ENCODE results near the gene KCNA2. TPM values are rescaled to one million over a fixed set of nuclear protein-coding genes. Genes with fewer than 3 reads are reported as not detected.

Gene KCNA2
- total and polyA plus RNA-seq, 2 of the 4 experiments (the other 2 are of a cell fraction), result not detected

GRCh38 chr1:110545492-110545891 is 60.7 kb downstream of the KCNA2 start:
- Histone ChIP-seq H2BK20ac (ENCODE audit: low read depth, low read length) (no peak overlapping the region), H2AK5ac (ENCODE audit: low read depth, low read length) (no peak overlapping the region), H2AFZ (replicated peaks; ENCODE audit: low read length, poor library complexity) (no peak overlapping the region), H3K79me1 (ENCODE audit: low read depth in 1 of 2, low read length in 2 of 2) (no peaks in the 10 kb centered on the region), H3K56ac (ENCODE audit: extremely low read depth, insufficient read depth, low read length) (no peak overlapping the region), H3K27me3 (ENCODE audit: control insufficient read depth, insufficient read depth, low read length) (peaks cover 1% of the 10 kb centered on the region; the same call in 1 of the 2 replicates), H3K4me3 (ENCODE audit: insufficient read depth, low read depth, low read length) (no peak overlapping the region), H3K4me2 (ENCODE audit: low read depth, low read length) (no peak overlapping the region), H2BK120ac (ENCODE audit: low read depth, low read length) (no peak overlapping the region), H4K8ac (ENCODE audit: low read depth in 2 of 2, low read length in 2 of 2) (no peak overlapping the region), H3K14ac (replicated peaks; ENCODE audit: low read depth, low read length) (no peak overlapping the region), H3K9me1 (ENCODE audit: insufficient read depth, low read length) (no peaks in the 10 kb centered on the region), H3K4me1 (ENCODE audit: control insufficient read depth, insufficient read depth, low read length) (no peaks in the 10 kb centered on the region), H3K23ac (ENCODE audit: low read depth, low read length) (no peak overlapping the region), H2BK5ac (ENCODE audit: low read depth, low read length, poor library complexity, severe bottlenecking) (no peak overlapping the region), H3K9me3 (ENCODE audit: control insufficient read depth, insufficient read depth, low read length) (no peaks in the 10 kb centered on the region), H3K27ac (ENCODE audit: insufficient read depth, low read length) (no peak overlapping the region), H3K9ac (ENCODE audit: low read depth, low read length) (no peak overlapping the region), H4K5ac (ENCODE audit: low read depth, low read length) (no peak overlapping the region), H3K18ac (ENCODE audit: low read depth, low read length) (no peak overlapping the region), H4K91ac (ENCODE audit: insufficient read depth, low read depth, low read length) (no peak overlapping the region), H3K4ac (ENCODE audit: low read depth, low read length) (no peak overlapping the region), H3K36me3 (ENCODE audit: control insufficient read depth, insufficient read depth, low read length) (no peaks in the 10 kb centered on the region), H2BK15ac (ENCODE audit: low read depth, low read length) (no peak overlapping the region), H4K20me1 (ENCODE audit: insufficient read depth, low read length) (no peaks in the 10 kb centered on the region), H2AK9ac (replicated peaks; ENCODE audit: low read depth, low read length, poor library complexity) (no peak overlapping the region)
- BruUV-seq (replicated peaks), result no TSS peak
- in situ Hi-C loops (cut with MboI; ENCODE audit: low sequenced_read_pairs), result no loop called here
- no peak for TF ChIP-seq CEBPB (IDR thresholded peaks at IDR 0.05; ENCODE audit: low read depth, low read length)
- no peak for TF ChIP-seq NFE2L2 (IDR thresholded peaks at IDR 0.05; ENCODE audit: low read depth, low read length)
- TF ChIP-seq, protein P1, sequence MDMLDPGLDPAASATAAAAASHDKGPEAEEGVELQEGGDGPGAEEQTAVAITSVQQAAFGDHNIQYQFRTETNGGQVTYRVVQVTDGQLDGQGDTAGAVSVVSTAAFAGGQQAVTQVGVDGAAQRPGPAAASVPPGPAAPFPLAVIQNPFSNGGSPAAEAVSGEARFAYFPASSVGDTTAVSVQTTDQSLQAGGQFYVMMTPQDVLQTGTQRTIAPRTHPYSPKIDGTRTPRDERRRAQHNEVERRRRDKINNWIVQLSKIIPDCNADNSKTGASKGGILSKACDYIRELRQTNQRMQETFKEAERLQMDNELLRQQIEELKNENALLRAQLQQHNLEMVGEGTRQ (IDR thresholded peaks at IDR 0.05; ENCODE audit: low read depth, low read length), result no peak
- no peak for TF ChIP-seq MAZ (IDR thresholded peaks at IDR 0.05; ENCODE audit: borderline replicate concordance, low read depth, low read length)
- TF ChIP-seq RCOR1 (IDR thresholded peaks at IDR 0.05; ENCODE audit: insufficient replicate concordance, low read length), result no peak
- no peak for TF ChIP-seq SMC3 (IDR thresholded peaks at IDR 0.05; ENCODE audit: low read depth, low read length)
- no peak for TF ChIP-seq CHD1 (IDR thresholded peaks at IDR 0.05; ENCODE audit: low read depth, low read length)
- no peak for TF ChIP-seq POLR2A (IDR thresholded peaks at IDR 0.05; ENCODE audit: low read depth, low read length)
- no peak for TF ChIP-seq BHLHE40 (IDR thresholded peaks at IDR 0.05; ENCODE audit: low read depth, low read length)
- TF ChIP-seq RAD21 (IDR thresholded peaks at IDR 0.05; ENCODE audit: low read length), result no peak
- TF ChIP-seq MAFK (IDR thresholded peaks at IDR 0.05; ENCODE audit: low read depth, low read length), result no peak
- no peak for TF ChIP-seq MXI1 (IDR thresholded peaks at IDR 0.05; ENCODE audit: borderline replicate concordance, low read depth, low read length)
- TF ChIP-seq, protein P2, sequence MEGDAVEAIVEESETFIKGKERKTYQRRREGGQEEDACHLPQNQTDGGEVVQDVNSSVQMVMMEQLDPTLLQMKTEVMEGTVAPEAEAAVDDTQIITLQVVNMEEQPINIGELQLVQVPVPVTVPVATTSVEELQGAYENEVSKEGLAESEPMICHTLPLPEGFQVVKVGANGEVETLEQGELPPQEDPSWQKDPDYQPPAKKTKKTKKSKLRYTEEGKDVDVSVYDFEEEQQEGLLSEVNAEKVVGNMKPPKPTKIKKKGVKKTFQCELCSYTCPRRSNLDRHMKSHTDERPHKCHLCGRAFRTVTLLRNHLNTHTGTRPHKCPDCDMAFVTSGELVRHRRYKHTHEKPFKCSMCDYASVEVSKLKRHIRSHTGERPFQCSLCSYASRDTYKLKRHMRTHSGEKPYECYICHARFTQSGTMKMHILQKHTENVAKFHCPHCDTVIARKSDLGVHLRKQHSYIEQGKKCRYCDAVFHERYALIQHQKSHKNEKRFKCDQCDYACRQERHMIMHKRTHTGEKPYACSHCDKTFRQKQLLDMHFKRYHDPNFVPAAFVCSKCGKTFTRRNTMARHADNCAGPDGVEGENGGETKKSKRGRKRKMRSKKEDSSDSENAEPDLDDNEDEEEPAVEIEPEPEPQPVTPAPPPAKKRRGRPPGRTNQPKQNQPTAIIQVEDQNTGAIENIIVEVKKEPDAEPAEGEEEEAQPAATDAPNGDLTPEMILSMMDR (conservative IDR thresholded peaks at IDR 0.05; ENCODE audit: low read depth, low read length), result no peak
- TF ChIP-seq ELK1 (IDR thresholded peaks at IDR 0.05; ENCODE audit: borderline replicate concordance, low read depth, low read length), result no peak
- TF ChIP-seq FOS (IDR thresholded peaks at IDR 0.05; ENCODE audit: low read depth, low read length), result no peak
- TF ChIP-seq RFX5 (IDR thresholded peaks at IDR 0.05; ENCODE audit: low read depth, low read length), result no peak
- ATAC-seq (ENCODE audit: low read depth) (no peak), DNase-seq (no peak)
- no CpG with 5 or more reads among the region's 2 CpGs for WGBS, 2 experiments (ENCODE audit: extremely low coverage in 2 of 2, insufficient read length in 1 of 2)
- ChIA-PET POLR2A (ENCODE audit: unreplicated experiment) (no interaction called here), CTCF (no interaction called here)
- intact Hi-C loops (cut with micrococcal nuclease), result no loop called here
- dilution Hi-C loops (cut with HindIII; ENCODE audit: low sequenced_read_pairs, unreplicated experiment), result no loop called here

Measured in IMR-90 (cell line).